ENCODE measurements around the gene MYO1G. TPM values are rescaled to one million over a fixed set of nuclear protein-coding genes. Genes with fewer than 3 reads are reported as not detected.

Gene MYO1G
- total and polyA plus RNA-seq, 9 of the 15 experiments (the other 6 are each of a cell fraction or from before 2014, with no cell fraction given), result 0.03 to 0.62 (median 0.13) TPM; not detected in 1

GRCh38 chr7:44992004-44992795 is 13.4 kb upstream of the MYO1G start (continued):
- TF ChIP-seq ZNF592 (IDR thresholded peaks at IDR 0.05) (peak; percentile 99), MTA2 (IDR thresholded peaks at IDR 0.05; ENCODE audit: low read depth) (0 out of 2 replicates have a peak, but pooled peaks have one; percentile 40), BACH1 (tag; IDR thresholded peaks at IDR 0.05) (peak; percentile 72; the same call in 1 of the 2 replicates), SMARCA4 (IDR thresholded peaks at IDR 0.05) (peak; percentile 85), NFRKB (IDR thresholded peaks at IDR 0.05; ENCODE audit: low read depth) (peak; percentile 84), ARID3B (CRISPR knock-in tag; IDR thresholded peaks at IDR 0.05; ENCODE audit: borderline replicate concordance) (0 out of 2 replicates have a peak, but pooled peaks have one; percentile 28), ZNF668 (CRISPR knock-in tag; IDR thresholded peaks at IDR 0.05) (peak; percentile 77; the same call in 1 of the 2 replicates), ETV5 (CRISPR knock-in tag; IDR thresholded peaks at IDR 0.05; ENCODE audit: low read depth) (peak; percentile 77; the same call in 1 of the 2 replicates), HDAC3 (IDR thresholded peaks at IDR 0.05; ENCODE audit: borderline replicate concordance, partially characterized antibody) (peak; percentile 40), LARP7 (IDR thresholded peaks at IDR 0.05) (0 out of 2 replicates have a peak, but pooled peaks have one; percentile 49), CUX1 (CRISPR knock-in tag; IDR thresholded peaks at IDR 0.05) (0 out of 2 replicates have a peak, but pooled peaks have one; percentile 20), RBFOX2 (IDR thresholded peaks at IDR 0.05; ENCODE audit: low read depth, low read length) (peak; percentile 62), TAL1 (IDR thresholded peaks at IDR 0.05) (peak; percentile 79), HOMEZ (CRISPR knock-in tag; IDR thresholded peaks at IDR 0.05) (peak; percentile 67; the same call in 1 of the 2 replicates), E2F3 (CRISPR knock-in tag; IDR thresholded peaks at IDR 0.05) (peak; percentile 74)
